ENCODE data around the gene ZNF768. TPM values are rescaled to one million over a fixed set of nuclear protein-coding genes. Genes with fewer than 3 reads are reported as not detected.
"Not testable (repeated sequence)": the region's sequence is repeated elsewhere in the genome, so short reads cannot be mapped to it uniquely, and the experiment has no call there.

ZNF768 gene
- total RNA-seq, 3 donors from 2014 or later: 53.9 to 70.1 (median 65.9) TPM

GRCh38 chr16:30526823-30527634 lies 663 bp upstream of the ZNF768 start:
- peaks cover 16% of the 10 kb centered on the region for H3K4me1 ChIP-seq (ENCODE audit: low read depth)
- ATAC-seq (peak; percentile 92), DNase-seq (peak; percentile 99)
- intact Hi-C loops (cut with DNase I, micrococcal nuclease): no loop called here
- peak overlapping the region; percentile 61 for H3K4me3 ChIP-seq
- H3K36me3 ChIP-seq (ENCODE audit: low read depth): no peaks in the 10 kb centered on the region
- no peaks in the 10 kb centered on the region for H3K9me3 ChIP-seq
- TF ChIP-seq CTCF (IDR thresholded peaks at IDR 0.05): peak; percentile 8

- TF ChIP-seq CTCF (IDR thresholded peaks at IDR 0.05): no peak
These were observed 576 bp downstream of the ZNF768 start for GRCh38 chr16:30525844-30526136.

GRCh38 chr16:30524575-30525568 lies 1.5 kb downstream of the ZNF768 start:
- intact Hi-C loops (cut with DNase I, micrococcal nuclease): no loop called here
- Histone ChIP-seq H3K36me3 (ENCODE audit: low read depth) (no peaks in the 10 kb centered on the region), H3K4me1 (ENCODE audit: low read depth) (peaks cover 16% of the 10 kb centered on the region), H3K4me3 (no peak overlapping the region), H3K9me3 (no peaks in the 10 kb centered on the region)
- DNase-seq (peak in 2 of 3 donors; percentile 52 to 62), ATAC-seq (no peak)
- no peak for TF ChIP-seq CTCF (IDR thresholded peaks at IDR 0.05)

More at GRCh38 chr16:30525844-30526136, 576 bp downstream of the ZNF768 start:
- Histone ChIP-seq H3K4me1 (ENCODE audit: low read depth) (peaks cover 16% of the 10 kb centered on the region), H3K9me3 (no peaks in the 10 kb centered on the region), H3K4me3 (peak overlapping the region; percentile 61), H3K36me3 (ENCODE audit: low read depth) (no peaks in the 10 kb centered on the region)
- ATAC-seq (no peak), DNase-seq (no peak)
- intact Hi-C loops (cut with DNase I, micrococcal nuclease): no loop called here

- DNase-seq (no peak), ATAC-seq (no peak)
- TF ChIP-seq CTCF (IDR thresholded peaks at IDR 0.05): no peak
- no peaks in the 10 kb centered on the region for H3K36me3 ChIP-seq (ENCODE audit: low read depth)
- no peaks in the 10 kb centered on the region for H3K9me3 ChIP-seq
- intact Hi-C loops (cut with DNase I, micrococcal nuclease): no loop called here
- no peak overlapping the region for H3K4me3 ChIP-seq
- peaks cover 16% of the 10 kb centered on the region for H3K4me1 ChIP-seq (ENCODE audit: low read depth)
These were observed 2.4 kb downstream of the ZNF768 start for GRCh38 chr16:30523768-30524574.

- intact Hi-C loops (cut with DNase I, micrococcal nuclease); H3K4me3 ChIP-seq; H3K36me3 ChIP-seq (ENCODE audit: low read depth); H3K9me3 ChIP-seq; ATAC-seq: not testable (repeated sequence)
- peak in 1 of 3 donors; percentile 48 for DNase-seq
- peaks cover 14% of the 10 kb centered on the region for H3K4me1 ChIP-seq (ENCODE audit: low read depth)
These were observed 3.5 kb downstream of the ZNF768 start for GRCh38 chr16:30522702-30523463.
